HEK293T (cell line): ENCODE results near the gene CACNG1.

ENCODE experiments used
- CTCF ChIA-PET: fragments of 350-600 bp; formaldehyde crosslinking; extraction: SDS; loops from one replicate; lab custom pipeline; 2021; ENCODE audit warnings: antibody characterized with exemption, inconsistent platforms; lab: Yijun Ruan, JAX
- POLR2A ChIA-PET: fragments of 350-600 bp; formaldehyde crosslinking; extraction: SDS; loops from one replicate; lab custom pipeline; 2020; ENCODE audit warnings: antibody characterized with exemption, inconsistent platforms; lab: Yijun Ruan, JAX
- DNase-seq: peaks from one replicate; pipeline ENCODE4 v3.0.0; 2012; ENCODE audit warnings: mixed read lengths; ENCODE audit errors: extremely low spot score
- ARNT ChIP-seq: fragments of 450-650 bp; IDR thresholded peaks from 2 replicates; pipeline ENCODE4 v1.6.1; 2017; ENCODE audit warnings: mild to moderate bottlenecking
- BHLHE40 ChIP-seq: fragments of 450-650 bp; IDR thresholded peaks from 2 replicates; pipeline ENCODE4 v1.6.1; 2016; ENCODE audit warnings: mild to moderate bottlenecking, moderate library complexity, borderline replicate concordance
- CTBP1 ChIP-seq: fragments of 450-650 bp; IDR thresholded peaks from 2 replicates; pipeline ENCODE4 v1.6.1; 2016; ENCODE audit warnings: borderline replicate concordance
- ELF4 ChIP-seq: fragments of 450-650 bp; IDR thresholded peaks from 2 replicates; pipeline ENCODE4 v1.6.1; 2017; ENCODE audit warnings: antibody characterized with exemption
- FOXA1 ChIP-seq: fragments of 450-650 bp; IDR thresholded peaks from 2 replicates; pipeline ENCODE4 v1.6.1; 2016; ENCODE audit warnings: mild to moderate bottlenecking
- FOXK2 ChIP-seq: fragments of 450-650 bp; IDR thresholded peaks from 2 replicates; pipeline ENCODE4 v1.6.1; 2016; ENCODE audit warnings: mild to moderate bottlenecking
- FOXM1 ChIP-seq: fragments of 450-650 bp; IDR thresholded peaks from 2 replicates; pipeline ENCODE4 v1.6.1; 2017; ENCODE audit warnings: mild to moderate bottlenecking, borderline replicate concordance
- HDGF ChIP-seq: fragments of 450-650 bp; IDR thresholded peaks from 2 replicates; pipeline ENCODE4 v1.6.1; 2017; ENCODE audit warnings: antibody characterized with exemption, borderline replicate concordance
- L3MBTL2 ChIP-seq: fragments of 450-650 bp; conservative IDR thresholded peaks from 2 replicates; pipeline ENCODE4 v1.6.1; 2016; ENCODE audit warnings: mild to moderate bottlenecking
- LEF1 ChIP-seq: fragments of 450-650 bp; IDR thresholded peaks from 2 replicates; pipeline ENCODE4 v1.6.1; 2017; ENCODE audit warnings: mild to moderate bottlenecking, borderline replicate concordance
- NFRKB ChIP-seq: fragments of 450-650 bp; IDR thresholded peaks from 2 replicates; pipeline ENCODE4 v1.6.1; 2016; ENCODE audit warnings: mild to moderate bottlenecking, moderate library complexity
- SP1 ChIP-seq: fragments of 450-650 bp; IDR thresholded peaks from 2 replicates; pipeline ENCODE4 v1.6.1; 2017
- SUZ12 ChIP-seq: fragments of 450-650 bp; IDR thresholded peaks from 2 replicates; pipeline ENCODE4 v1.6.1; 2016; ENCODE audit warnings: mild to moderate bottlenecking
- TARDBP ChIP-seq: fragments of 450-650 bp; IDR thresholded peaks from 2 replicates; pipeline ENCODE4 v1.6.1; 2016
- ZNF384 ChIP-seq: fragments of 450-650 bp; IDR thresholded peaks from 2 replicates; pipeline ENCODE4 v1.6.1; 2016
- TF ChIP-seq, protein P1 (sequence below): fragments of 450-650 bp; IDR thresholded peaks from 2 replicates; pipeline ENCODE4 v1.6.1; 2016

Gene CACNG1

DNA sequence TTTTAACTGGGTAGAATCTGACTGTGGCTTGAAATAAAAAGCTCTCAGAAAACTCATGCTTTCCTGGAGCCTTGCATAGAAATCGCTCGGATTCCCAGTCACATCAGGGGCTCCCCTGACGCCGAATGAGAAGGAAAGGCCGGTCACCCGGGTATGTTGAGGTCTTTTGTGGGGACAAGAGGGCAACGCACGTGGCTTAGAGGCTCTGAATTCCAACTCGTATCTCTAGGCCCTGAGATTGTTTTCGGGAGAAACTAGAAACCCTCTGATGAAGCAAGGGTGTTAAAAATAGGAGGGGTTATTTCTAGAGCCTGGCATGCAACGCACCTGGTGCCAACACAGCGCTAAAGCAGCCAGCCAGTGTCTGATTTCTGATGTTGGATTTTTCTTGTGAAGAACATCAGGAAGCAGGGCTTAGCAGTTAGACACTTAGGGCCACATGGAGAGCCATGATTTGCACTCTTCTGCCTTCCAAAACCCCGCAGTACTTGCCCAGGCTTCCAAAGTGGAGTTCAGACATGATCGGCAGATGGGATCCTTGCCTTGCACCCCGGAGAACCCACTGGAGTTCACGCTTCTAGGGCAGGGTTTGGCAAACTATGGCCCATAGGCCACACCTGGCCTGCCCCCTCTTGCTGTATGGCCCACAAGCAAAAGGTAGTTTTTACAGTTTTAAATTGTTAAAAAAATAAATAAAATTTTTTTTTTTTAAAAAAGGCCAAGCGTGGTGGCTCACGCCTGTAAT lies 12.6 kb downstream of the CACNG1 start:
- no peak for TF ChIP-seq FOXA1
- no peak for TF ChIP-seq FOXM1
- no peak for TF ChIP-seq ELF4
- TF ChIP-seq ARNT: no peak
- no peak for TF ChIP-seq FOXK2
- TF ChIP-seq SUZ12: no peak
- TF ChIP-seq BHLHE40: no peak
- TF ChIP-seq, protein P1, sequence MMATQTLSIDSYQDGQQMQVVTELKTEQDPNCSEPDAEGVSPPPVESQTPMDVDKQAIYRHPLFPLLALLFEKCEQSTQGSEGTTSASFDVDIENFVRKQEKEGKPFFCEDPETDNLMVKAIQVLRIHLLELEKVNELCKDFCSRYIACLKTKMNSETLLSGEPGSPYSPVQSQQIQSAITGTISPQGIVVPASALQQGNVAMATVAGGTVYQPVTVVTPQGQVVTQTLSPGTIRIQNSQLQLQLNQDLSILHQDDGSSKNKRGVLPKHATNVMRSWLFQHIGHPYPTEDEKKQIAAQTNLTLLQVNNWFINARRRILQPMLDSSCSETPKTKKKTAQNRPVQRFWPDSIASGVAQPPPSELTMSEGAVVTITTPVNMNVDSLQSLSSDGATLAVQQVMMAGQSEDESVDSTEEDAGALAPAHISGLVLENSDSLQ: no peak
- TF ChIP-seq LEF1: no peak
- no peak for TF ChIP-seq HDGF
- no peak for TF ChIP-seq TARDBP
- TF ChIP-seq ZNF384: no peak
- TF ChIP-seq NFRKB: no peak
- CTCF ChIA-PET: no interaction called here
- POLR2A ChIA-PET: no interaction called here
- no peak for DNase-seq

- ChIA-PET POLR2A (no interaction called here), CTCF (no interaction called here)
- TF ChIP-seq SUZ12: no peak
- TF ChIP-seq SP1: no peak
- no peak for TF ChIP-seq L3MBTL2
- no peak for TF ChIP-seq FOXA1
- TF ChIP-seq, protein P1: no peak
- no peak for TF ChIP-seq BHLHE40
- no peak for TF ChIP-seq ELF4
- TF ChIP-seq HDGF: no peak
- no peak for TF ChIP-seq ARNT
- TF ChIP-seq LEF1: no peak
- DNase-seq: no peak
Measured at GRCh38 chr17:67058036-67058435, 13.7 kb downstream of the CACNG1 start.

DNA sequence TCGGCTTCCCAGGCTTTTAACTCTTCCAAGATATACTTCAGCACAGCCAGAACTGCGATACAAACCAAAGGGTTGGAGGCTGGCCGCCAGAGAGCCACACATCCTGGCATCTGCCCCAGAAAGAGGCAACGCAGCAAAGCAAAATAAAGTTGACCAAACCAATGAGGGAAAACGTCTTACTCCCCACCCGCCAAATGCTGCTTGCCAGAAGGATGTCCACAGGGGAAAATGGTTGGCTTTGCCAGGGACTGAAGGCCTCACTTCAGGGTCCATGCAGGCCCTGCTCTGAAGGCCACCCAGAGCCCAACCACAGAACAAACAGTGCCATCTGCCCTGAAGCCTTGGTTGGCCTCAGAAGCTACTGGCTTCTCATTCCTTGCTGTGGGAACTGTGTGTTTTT lies 15.0 kb downstream of the CACNG1 start:
- DNase-seq: no peak
- POLR2A ChIA-PET: no interaction called here
- no peak for TF ChIP-seq SUZ12
- TF ChIP-seq LEF1: no peak
- TF ChIP-seq SP1: no peak
- no peak for TF ChIP-seq ELF4
- TF ChIP-seq FOXM1: no peak
- no peak for TF ChIP-seq FOXA1
- no peak for TF ChIP-seq ZNF384
- no peak for TF ChIP-seq ARNT
- TF ChIP-seq BHLHE40: no peak
- no peak for TF ChIP-seq HDGF
- CTCF ChIA-PET: no interaction called here

DNA sequence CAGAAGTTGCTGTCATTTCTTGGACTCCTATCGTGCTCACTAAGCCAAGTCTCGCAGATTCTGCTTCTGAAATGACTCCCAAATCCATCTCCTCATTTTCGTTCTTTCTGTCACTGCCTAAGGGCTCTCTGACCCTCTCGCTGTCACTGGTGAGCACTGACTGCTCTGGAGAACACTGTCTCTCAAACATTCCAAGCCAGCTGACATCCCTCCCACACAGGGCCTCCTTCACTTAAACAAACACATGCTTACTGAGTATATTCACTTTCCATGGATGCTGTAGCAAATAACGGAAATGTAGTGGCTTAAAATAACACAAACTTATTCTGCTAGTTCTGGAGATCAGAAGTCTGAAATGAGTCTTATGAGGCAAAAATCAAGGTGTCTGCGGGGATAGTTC lies 18.8 kb downstream of the CACNG1 start:
- no peak for TF ChIP-seq FOXA1
- TF ChIP-seq, protein P1: no peak
- no peak for DNase-seq
- CTCF ChIA-PET: no interaction called here
- POLR2A ChIA-PET: no interaction called here

DNA sequence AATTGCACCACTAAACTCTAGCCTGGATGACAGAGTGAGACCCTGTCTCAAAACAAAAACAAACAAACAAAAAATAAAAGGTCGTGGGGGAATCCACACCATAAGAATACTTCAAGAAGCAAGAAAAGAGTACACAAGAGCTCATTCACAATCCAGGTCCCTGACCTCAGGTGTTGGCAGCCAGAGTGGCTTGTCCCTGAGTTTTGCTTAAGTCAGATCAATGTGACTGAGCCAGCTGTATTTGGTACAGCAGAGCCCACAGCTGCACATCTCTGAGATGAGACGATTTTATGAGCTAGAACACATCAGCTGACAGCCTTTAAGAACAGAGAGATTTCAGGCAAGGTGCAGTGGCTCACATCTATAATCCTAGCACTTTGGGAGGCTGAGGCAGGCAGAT lies 22.4 kb downstream of the CACNG1 start:
- TF ChIP-seq HDGF (no peak), SUZ12 (no peak), LEF1 (no peak), BHLHE40 (no peak), ZNF384 (no peak), ELF4 (no peak), TARDBP (no peak), CTBP1 (no peak), NFRKB (no peak), FOXM1 (no peak), ARNT (no peak), FOXA1 (no peak), FOXK2 (no peak), L3MBTL2 (no peak), SP1 (no peak)
- TF ChIP-seq, protein P1: no peak
- DNase-seq: no peak
- ChIA-PET CTCF (no interaction called here), POLR2A (no interaction called here)
